HG02852 (cell line): ENCODE measurements around the gene EFCAB6.

Source experiments
- ATAC-seq: cut with Tn5 transposase; IDR thresholded peaks from one replicate; pipeline ENCODE4 v1.9.1; 2021; ENCODE audit warnings: mild to moderate bottlenecking, moderate library complexity; ENCODE audit not compliant: unreplicated experiment

Gene EFCAB6

DNA sequence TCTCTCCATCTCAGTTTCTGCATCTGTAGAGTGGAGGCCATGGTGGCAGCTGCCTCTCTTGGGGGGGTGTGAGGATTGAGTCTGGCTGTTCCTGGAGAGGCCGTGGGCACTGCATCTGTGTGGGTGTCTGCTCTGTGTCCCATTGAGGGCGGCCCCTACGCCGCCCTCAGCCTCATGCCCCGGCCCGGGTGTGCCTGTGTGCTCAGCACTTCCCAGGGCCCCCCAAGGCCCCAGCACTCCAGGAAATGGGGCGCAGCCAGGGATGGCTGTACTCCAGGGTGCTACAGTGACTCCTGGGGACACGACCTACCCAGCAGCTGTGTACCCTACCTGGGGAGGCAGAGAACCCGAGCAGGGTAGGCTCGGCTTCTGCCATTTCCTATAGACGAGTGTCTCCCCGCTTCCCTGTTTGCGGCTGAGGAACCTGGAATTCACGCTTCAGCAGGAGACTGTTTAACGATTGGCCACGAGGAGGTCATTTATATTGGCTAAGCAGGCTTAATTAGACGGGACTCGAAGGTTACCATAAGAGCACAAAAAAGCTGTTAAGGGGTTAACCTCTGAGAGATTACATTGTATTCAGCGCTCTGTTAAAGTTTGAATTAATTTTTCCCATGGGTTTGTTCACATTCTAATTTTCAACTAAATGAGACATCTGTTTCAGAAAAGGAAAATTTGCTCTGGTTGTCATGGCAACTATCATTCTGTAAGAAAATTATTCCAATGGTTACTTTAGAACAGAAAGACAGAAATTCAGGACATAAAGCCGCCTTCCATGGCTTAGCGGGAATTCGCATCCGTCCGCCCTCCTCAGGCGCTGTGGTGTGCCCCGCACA lies 323.9 kb downstream of the EFCAB6 start:
- no peak for ATAC-seq

DNA sequence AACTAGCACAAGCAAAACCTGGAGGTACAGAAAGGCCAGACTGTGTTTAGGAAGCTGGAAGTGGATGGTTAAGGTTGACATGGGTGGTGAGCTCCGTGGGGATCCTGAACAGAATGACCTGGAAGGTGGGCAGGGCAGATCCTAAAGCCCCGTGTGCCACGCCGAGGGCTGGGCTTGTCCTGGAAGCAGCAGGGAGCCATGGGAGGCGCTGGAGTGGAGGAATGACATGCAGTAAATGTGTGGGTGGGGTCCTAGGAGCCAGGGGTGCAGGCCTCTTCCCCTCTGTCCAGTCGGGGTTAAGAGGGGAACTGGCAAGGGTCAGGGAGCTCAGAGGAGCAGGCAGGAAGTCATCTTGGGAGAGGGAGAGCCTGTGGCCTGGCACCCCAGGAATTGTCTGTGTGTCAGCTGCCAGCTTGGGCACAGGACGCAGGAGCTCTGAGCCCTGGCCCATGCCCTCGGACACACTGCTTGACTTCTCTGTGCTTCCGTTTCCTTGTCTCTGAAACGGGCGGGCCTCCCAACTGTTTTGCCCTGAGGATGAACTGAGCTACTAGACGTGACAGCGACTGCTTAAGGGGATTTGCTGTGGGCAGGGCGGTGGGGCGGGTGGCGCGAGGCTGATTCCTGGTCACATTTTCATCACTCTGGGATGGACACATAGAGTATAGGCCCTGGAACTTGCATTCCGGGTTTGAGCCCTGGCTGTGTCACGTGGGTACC lies 324.6 kb downstream of the EFCAB6 start:
- no peak for ATAC-seq

DNA sequence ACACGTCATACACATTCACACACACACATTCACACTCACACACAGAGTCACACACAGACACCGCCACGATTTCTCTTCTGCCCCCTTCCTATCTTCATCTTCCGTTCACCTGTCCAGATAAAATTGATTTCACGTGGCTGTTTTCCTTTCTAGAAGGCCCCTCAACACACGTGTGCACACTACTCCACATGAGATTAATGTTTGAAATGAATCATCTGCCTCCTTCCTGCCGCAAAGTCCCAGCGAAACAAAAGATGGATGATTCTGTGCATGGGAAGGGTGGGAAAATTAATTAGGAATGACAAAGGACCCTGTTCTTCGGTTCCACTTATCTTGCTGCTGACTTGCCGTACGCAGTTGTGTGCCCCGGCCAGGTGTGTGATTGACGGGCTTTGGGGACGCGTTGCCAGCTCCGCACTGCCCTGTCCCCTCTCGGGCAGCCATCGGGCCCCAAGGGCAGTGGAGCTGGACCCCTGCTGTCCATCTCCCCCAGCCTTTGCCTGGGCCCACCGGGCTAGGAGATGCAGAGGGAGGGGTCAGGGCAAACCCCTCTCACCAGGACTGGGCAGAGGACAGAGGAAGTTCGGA lies 326.5 kb downstream of the EFCAB6 start:
- ATAC-seq: no peak

DNA sequence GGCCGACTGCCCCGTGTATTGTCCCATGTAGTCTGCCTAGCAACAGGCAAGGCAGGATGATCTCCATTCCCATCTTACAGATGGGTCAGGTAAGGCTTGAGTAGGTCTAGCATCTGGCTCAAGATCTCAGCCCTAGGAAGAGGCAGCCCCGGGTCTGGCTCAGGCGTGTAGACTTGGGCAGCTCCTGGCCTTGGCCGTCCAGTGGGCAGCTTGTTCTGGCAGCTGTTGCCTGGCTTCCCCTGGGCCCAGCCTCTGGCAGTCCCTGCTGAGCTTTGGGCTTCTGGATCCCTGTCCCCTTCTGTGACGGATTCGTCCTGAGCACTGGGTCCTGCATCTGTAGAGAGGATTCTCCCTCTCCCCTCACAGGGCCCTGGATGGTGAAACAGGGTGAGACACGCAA lies 327.9 kb downstream of the EFCAB6 start:
- ATAC-seq: no peak

DNA sequence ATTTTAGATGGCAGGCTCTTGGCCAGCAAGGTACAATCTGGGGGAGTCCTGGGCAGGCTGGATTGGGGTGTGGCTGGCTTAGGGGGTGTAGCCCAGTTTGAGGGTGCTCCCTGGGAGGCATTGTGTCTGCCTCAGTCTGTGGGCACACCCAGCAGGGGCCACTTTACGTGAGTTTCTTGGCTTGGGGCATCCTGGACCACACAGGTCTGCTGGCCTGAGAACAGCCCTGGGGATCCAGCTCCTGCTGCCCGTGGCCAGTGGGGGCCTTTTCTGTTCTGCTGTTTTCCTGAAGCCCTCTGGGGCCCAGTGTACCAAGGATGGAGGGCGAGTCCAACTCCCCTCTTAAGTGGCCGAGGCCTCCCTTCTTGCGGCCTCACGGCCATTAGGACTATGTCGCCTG lies 328.4 kb downstream of the EFCAB6 start:
- ATAC-seq: no peak

DNA sequence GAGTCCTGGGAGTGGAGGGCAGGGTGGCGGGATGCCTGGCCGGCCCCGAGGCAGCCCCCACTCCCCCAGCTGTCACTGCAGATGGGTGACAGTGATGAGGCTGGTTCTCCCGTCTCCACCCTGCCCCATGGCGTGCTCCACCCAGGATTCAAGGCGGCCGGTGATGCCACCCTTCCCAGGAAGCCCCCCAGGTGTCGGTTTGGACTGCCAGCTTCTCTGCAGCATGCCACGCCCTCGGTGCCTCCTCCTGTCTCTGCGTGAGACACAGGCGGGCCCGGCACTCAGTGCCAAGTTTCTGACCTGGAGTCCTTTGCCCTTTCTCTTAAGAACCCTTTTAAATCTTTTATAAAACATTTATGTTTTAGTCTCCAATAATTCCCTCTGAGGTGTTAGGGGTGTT lies 328.8 kb downstream of the EFCAB6 start:
- ATAC-seq: no peak

DNA sequence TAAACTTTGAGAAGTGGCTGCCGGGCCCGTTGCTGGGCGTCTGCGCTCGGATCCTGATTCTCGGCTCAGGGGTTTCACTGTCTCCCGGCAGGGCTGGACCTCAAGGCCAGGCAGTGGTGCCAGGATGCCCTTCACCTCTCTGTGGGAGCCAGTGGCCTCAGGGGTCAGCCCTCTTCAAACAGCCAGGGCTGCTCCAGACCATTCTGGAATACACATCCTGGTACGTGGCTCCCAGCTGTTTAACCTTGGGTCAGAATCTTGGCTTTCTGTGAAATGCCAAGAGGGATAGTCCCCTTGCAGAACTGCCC lies 329.8 kb downstream of the EFCAB6 start:
- no peak for ATAC-seq

DNA sequence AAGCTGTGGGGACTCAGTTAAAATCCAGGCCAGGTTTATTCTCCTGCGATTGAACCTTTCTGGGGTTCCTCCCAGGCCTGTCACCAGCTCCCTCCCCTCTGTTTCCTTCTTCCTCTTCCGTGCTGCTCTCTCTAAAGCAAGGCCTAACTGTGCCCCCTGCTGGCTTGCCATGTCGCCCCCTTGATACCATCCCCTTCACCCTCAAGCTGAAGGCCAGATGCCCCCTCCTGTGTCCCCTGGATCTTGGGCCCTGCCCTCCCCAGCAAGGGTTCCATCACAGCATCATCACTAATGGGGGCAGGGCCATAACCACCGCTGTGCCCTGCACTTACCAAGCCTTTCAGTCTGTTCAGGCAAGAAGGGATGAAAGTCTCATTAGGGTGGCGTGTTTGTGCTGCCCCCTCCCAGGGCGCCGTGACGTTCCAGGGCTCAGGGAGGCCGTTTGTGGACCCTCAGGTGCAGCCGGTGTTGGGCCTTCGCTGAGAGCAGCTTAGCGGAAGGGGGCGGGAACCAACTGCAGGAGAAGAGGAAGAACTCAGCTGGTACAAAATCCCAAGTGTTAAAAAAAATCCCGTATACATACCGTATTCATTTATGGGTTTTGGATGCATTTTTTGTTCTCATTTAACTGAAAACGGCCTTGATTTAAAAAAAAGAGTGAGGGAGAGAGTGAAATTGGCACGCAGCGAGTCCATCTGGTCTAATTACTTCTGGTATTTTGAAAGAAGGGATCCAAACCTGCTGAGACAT lies 330.4 kb downstream of the EFCAB6 start:
- ATAC-seq: no peak

DNA sequence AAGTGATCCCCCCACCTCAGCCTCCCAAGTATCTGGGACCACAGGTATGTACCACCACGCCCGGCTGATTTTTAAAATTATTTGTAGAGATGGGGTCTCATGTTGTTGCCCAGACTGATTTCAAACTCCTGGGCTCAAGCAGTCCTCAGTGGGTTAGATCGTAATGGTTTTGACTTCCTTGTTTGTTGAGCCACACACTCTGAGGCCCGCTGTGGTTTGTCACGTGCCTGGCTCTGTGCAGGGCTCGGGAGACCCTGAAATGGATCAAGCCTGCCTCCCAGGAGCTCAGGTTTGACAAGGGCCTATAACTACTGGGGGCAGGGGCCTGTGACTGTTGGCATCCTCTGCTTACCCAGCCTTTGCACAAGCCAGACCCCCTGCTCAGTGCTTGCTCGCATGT lies 332.1 kb downstream of the EFCAB6 start:
- no peak for ATAC-seq

DNA sequence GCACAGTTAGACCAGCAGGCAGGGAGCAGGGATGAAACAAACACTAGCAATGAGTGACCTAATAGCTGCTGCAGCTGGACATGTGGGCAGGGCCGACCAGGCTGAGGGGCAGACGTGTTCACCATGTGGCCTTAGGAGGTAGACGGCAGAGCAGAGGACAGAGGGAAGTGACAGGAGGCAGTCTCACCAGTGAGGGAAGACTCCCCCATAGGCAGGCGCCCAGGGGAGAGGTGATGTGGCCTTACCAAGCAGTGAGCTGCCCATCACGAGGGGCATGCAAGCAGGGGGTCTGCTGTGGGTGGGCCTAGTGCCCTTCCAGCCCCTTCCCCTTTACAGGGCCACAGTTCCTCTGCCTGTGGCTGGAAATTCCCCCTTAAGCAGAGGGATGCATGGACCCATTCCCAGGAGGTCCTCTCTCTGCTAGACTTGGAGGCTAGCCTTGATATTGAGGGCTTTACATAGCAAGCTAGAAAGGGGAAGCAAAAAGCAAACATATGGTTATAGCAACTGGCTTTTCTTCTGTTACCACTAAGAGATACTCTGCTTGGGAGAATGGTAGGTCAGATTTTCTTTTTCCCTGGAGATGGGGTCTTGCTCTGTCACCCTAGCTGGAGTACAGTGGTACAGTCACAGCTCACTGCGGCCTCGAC lies 332.7 kb downstream of the EFCAB6 start:
- no peak for ATAC-seq
